Neuronal stem cell (in vitro differentiated cells): ENCODE measurements around the gene KLHL22.

Experiments
- DNase-seq: peaks from one replicate; pipeline ENCODE4 v3.0.0-alpha.2; 2013; ENCODE audit warnings: low spot score
- H2AFZ ChIP-seq: one replicate; pipeline ENCODE4 v1.6.1; 2013; ENCODE audit warnings: mild to moderate bottlenecking, low read length, inconsistent platforms
- H2AK5ac ChIP-seq: 2 replicates; pipeline ENCODE4 v1.6.1; 2013; ENCODE audit warnings: low read depth, mild to moderate bottlenecking, inconsistent platforms, low read length, moderate library complexity, mixed read lengths
- H2BK120ac ChIP-seq: 2 replicates; pipeline ENCODE4 v1.6.1; 2013; ENCODE audit warnings: low read depth, mild to moderate bottlenecking, inconsistent platforms, low read length, moderate library complexity, mixed read lengths
- H2BK12ac ChIP-seq: one replicate; pipeline ENCODE4 v1.6.1; 2013; ENCODE audit warnings: low read length, inconsistent platforms
- H2BK15ac ChIP-seq: 2 replicates; pipeline ENCODE4 v1.6.1; 2013; ENCODE audit warnings: mild to moderate bottlenecking, low read length, inconsistent platforms, mixed read lengths
- H2BK5ac ChIP-seq: one replicate; pipeline ENCODE4 v1.6.1; 2013; ENCODE audit warnings: inconsistent platforms, mild to moderate bottlenecking, low read length, moderate library complexity
- H3K14ac ChIP-seq: one replicate; pipeline ENCODE4 v1.6.1; 2013; ENCODE audit warnings: low read length, inconsistent platforms
- H3K18ac ChIP-seq: 2 replicates; pipeline ENCODE4 v1.6.1; 2013; ENCODE audit warnings: low read length, inconsistent platforms
- H3K23ac ChIP-seq: 2 replicates; pipeline ENCODE4 v1.6.1; 2013; ENCODE audit warnings: low read depth, mild to moderate bottlenecking, mixed read lengths, low read length, inconsistent platforms; ENCODE audit not compliant: poor library complexity
- H3K27ac ChIP-seq: replicated peaks from 3 replicates; pipeline ENCODE4 v1.5.1; 2013; ENCODE audit warnings: low read length, inconsistent platforms
- H3K27me3 ChIP-seq, 3 experiments: 2 replicates each; pipeline ENCODE4 v1.6.1; 2013; ENCODE audit warnings: low read length in 3 of 3, mild to moderate bottlenecking in 2 of 3, inconsistent platforms in 1 of 3, low read depth in 1 of 3, mixed read lengths in 1 of 3, moderate library complexity in 1 of 3; ENCODE audit not compliant: control insufficient read depth in 3 of 3, insufficient read depth in 3 of 3
- H3K36me3 ChIP-seq, 2 donors: replicated peaks in 1 of 2; 2 replicates each; pipeline ENCODE4 v1.6.1; 2013; ENCODE audit warnings: low read length in 2 of 2; ENCODE audit not compliant: control insufficient read depth in 2 of 2, insufficient read depth in 2 of 2
- H3K4ac ChIP-seq: 2 replicates; pipeline ENCODE4 v1.6.1; 2013; ENCODE audit warnings: inconsistent platforms, mild to moderate bottlenecking, low read length, moderate library complexity
- H3K4me1 ChIP-seq, 2 donors: 1 replicate in 1 of 2; 2 replicates in 1 of 2; pipeline ENCODE4 v1.6.1; 2013; ENCODE audit warnings: low read length in 2 of 2, low read depth in 1 of 2; ENCODE audit not compliant: control insufficient read depth in 2 of 2, insufficient read depth in 1 of 2
- H3K4me2 ChIP-seq: one replicate; pipeline ENCODE4 v1.6.1; 2013; ENCODE audit warnings: mild to moderate bottlenecking, low read length, inconsistent platforms; ENCODE audit not compliant: insufficient read depth, poor library complexity, severe bottlenecking
- H3K4me3 ChIP-seq, 2 donors: 2 replicates each; pipeline ENCODE4 v1.5.1; 2013; ENCODE audit warnings: low read length in 2 of 2, mild to moderate bottlenecking in 2 of 2, inconsistent platforms in 1 of 2, moderate library complexity in 1 of 2
- H3K79me1 ChIP-seq: one replicate; pipeline ENCODE4 v1.6.1; 2013; ENCODE audit warnings: low read depth, mild to moderate bottlenecking, inconsistent platforms, low read length, moderate library complexity
- H3K9ac ChIP-seq: one replicate; pipeline ENCODE4 v1.6.1; 2013; ENCODE audit warnings: mild to moderate bottlenecking, low read depth, low read length, inconsistent platforms; ENCODE audit not compliant: poor library complexity
- H3K9me3 ChIP-seq, 2 donors: replicated peaks in 1 of 2; 2 replicates each; pipeline versions ENCODE3 to v1.6.1; 2013; ENCODE audit warnings: low read length in 2 of 2, mild to moderate bottlenecking in 2 of 2, inconsistent platforms in 1 of 2, low read depth in 1 of 2, mixed read lengths in 1 of 2, moderate library complexity in 1 of 2; ENCODE audit not compliant: control insufficient read depth in 2 of 2, insufficient read depth in 1 of 2
- H4K8ac ChIP-seq: one replicate; pipeline ENCODE4 v1.6.1; 2013; ENCODE audit warnings: low read depth, mild to moderate bottlenecking, inconsistent platforms, low read length, moderate library complexity
- H4K91ac ChIP-seq: one replicate; pipeline ENCODE4 v1.6.1; 2013; ENCODE audit warnings: low read length, low read depth, mild to moderate bottlenecking, inconsistent platforms; ENCODE audit not compliant: poor library complexity
- WGBS, 2 donors: extraction: QIAGEN DNeasy Blood & Tissue Kit; methylation state at CpG; one replicate each; pipeline ENCODE4 v1.1.7; 2013; ENCODE audit warnings: missing lambda C conversion rate in 2 of 2, mixed read lengths in 1 of 2; ENCODE audit not compliant: insufficient read length in 2 of 2, insufficient replicate concordance in 1 of 2; ENCODE audit errors: extremely low coverage in 2 of 2; 5-methylcytosine and 5-hydroxymethylcytosine counted together

KLHL22 gene

GRCh38 chr22:20465759-20466077 lies 29.9 kb downstream of the KLHL22 start:
- H3K4ac ChIP-seq = no peak overlapping the region
- no peak overlapping the region for H2BK5ac ChIP-seq
- H2BK120ac ChIP-seq = no peak overlapping the region
- peaks cover 25 to 75% of the 10 kb centered on the region in 2 donors for H3K36me3 ChIP-seq
- H3K23ac ChIP-seq = no peak overlapping the region
- H3K9ac ChIP-seq = no peak overlapping the region
- H4K8ac ChIP-seq = no peak overlapping the region
- no peak for DNase-seq
- H2BK15ac ChIP-seq = no peak overlapping the region
- no peak overlapping the region for H3K27ac ChIP-seq
- H2AFZ ChIP-seq = no peak overlapping the region
- no peak overlapping the region for H2BK12ac ChIP-seq
- H3K27me3 ChIP-seq = no peaks in the 10 kb centered on the region
- no peak overlapping the region for H3K4me2 ChIP-seq
- no peak overlapping the region for H3K14ac ChIP-seq
- H3K4me1 ChIP-seq = peaks cover 0 to 3% of the 10 kb centered on the region in 2 donors
- no peak overlapping the region for H3K4me3 ChIP-seq
- no peak overlapping the region for H3K18ac ChIP-seq
- no peak overlapping the region for H4K91ac ChIP-seq
- no CpG with 5 or more reads among the region's 5 CpGs for WGBS, 2 donors
- no peaks in the 10 kb centered on the region for H3K9me3 ChIP-seq
- no peak overlapping the region for H2AK5ac ChIP-seq
- peaks cover 7% of the 10 kb centered on the region for H3K79me1 ChIP-seq

- Histone ChIP-seq H3K4me1 (peaks cover 0 to 3% of the 10 kb centered on the region in 2 donors), H2AK5ac (no peak overlapping the region), H3K36me3 (peaks cover 23 to 73% of the 10 kb centered on the region in 2 donors), H3K9me3 (no peaks in the 10 kb centered on the region), H3K9ac (no peak overlapping the region), H2BK5ac (no peak overlapping the region), H3K79me1 (peaks cover 7% of the 10 kb centered on the region), H2AFZ (no peak overlapping the region), H4K91ac (no peak overlapping the region), H3K27ac (no peak overlapping the region), H3K27me3 (no peaks in the 10 kb centered on the region), H3K14ac (no peak overlapping the region), H4K8ac (no peak overlapping the region), H2BK120ac (no peak overlapping the region), H3K4ac (no peak overlapping the region), H2BK15ac (no peak overlapping the region), H2BK12ac (no peak overlapping the region), H3K23ac (no peak overlapping the region), H3K18ac (no peak overlapping the region), H3K4me3 (no peak overlapping the region), H3K4me2 (no peak overlapping the region)
- no peak for DNase-seq
- no CpG with 5 or more reads among the region's 32 CpGs for WGBS, 2 donors
Observed at GRCh38 chr22:20464912-20465758, 30.5 kb downstream of the KLHL22 start.

GRCh38 chr22:20464096-20464614 lies 31.4 kb downstream of the KLHL22 start:
- Histone ChIP-seq H3K4me1 (peaks cover 7% of the 10 kb centered on the region in 2 donors), H2AFZ (no peak overlapping the region), H4K91ac (peak overlapping the region; percentile 53), H2BK15ac (no peak overlapping the region), H3K36me3 (peaks cover 22 to 73% of the 10 kb centered on the region in 2 donors), H2BK5ac (no peak overlapping the region), H3K9me3 (no peaks in the 10 kb centered on the region), H3K79me1 (peaks cover 7% of the 10 kb centered on the region), H3K18ac (no peak overlapping the region), H3K9ac (peak overlapping the region; percentile 4), H3K27ac (no peak overlapping the region), H3K4me3 (no peak overlapping the region), H2AK5ac (no peak overlapping the region), H2BK120ac (no peak overlapping the region), H4K8ac (no peak overlapping the region), H3K4ac (no peak overlapping the region), H3K23ac (no peak overlapping the region), H3K27me3 (no peaks in the 10 kb centered on the region), H3K14ac (no peak overlapping the region), H2BK12ac (no peak overlapping the region), H3K4me2 (no peak overlapping the region)
- no CpG with 5 or more reads among the region's 11 CpGs for WGBS, 2 donors
- DNase-seq = no peak

- no peak for DNase-seq
- Histone ChIP-seq H2BK12ac (no peak overlapping the region), H3K27me3 (no peaks in the 10 kb centered on the region), H4K8ac (no peak overlapping the region), H3K4me3 (no peak overlapping the region), H4K91ac (no peak overlapping the region), H3K4me2 (no peak overlapping the region), H3K23ac (no peak overlapping the region), H2BK5ac (no peak overlapping the region), H2BK15ac (no peak overlapping the region), H2BK120ac (no peak overlapping the region), H3K27ac (no peak overlapping the region), H3K9ac (no peak overlapping the region), H3K4me1 (peaks cover 7% of the 10 kb centered on the region in 2 donors), H2AFZ (no peak overlapping the region), H3K79me1 (peaks cover 7% of the 10 kb centered on the region), H3K36me3 (peaks cover 19 to 73% of the 10 kb centered on the region in 2 donors), H3K18ac (no peak overlapping the region), H3K14ac (no peak overlapping the region), H2AK5ac (no peak overlapping the region), H3K9me3 (no peaks in the 10 kb centered on the region), H3K4ac (no peak overlapping the region)
- WGBS, 2 donors = no CpG with 5 or more reads among the region's 2 CpGs
Observed at GRCh38 chr22:20463324-20464095, 32.1 kb downstream of the KLHL22 start.
